Mucosa of stomach (tissue), 1 donor: ENCODE measurements around the gene WDFY4.

Experiments used
- H3K27me3 ChIP-seq: one replicate; pipeline ENCODE4 v1.7.0; 2013; ENCODE audit warnings: mild to moderate bottlenecking, low read length; ENCODE audit not compliant: control insufficient read depth, insufficient read depth
- H3K36me3 ChIP-seq: one replicate; pipeline ENCODE4 v1.7.0; 2013; ENCODE audit warnings: low read length; ENCODE audit not compliant: control insufficient read depth, insufficient read depth
- H3K4me1 ChIP-seq: one replicate; pipeline ENCODE4 v1.7.0; 2013; ENCODE audit warnings: mild to moderate bottlenecking, low read length; ENCODE audit not compliant: control insufficient read depth, insufficient read depth
- H3K4me3 ChIP-seq: one replicate; pipeline ENCODE4 v1.7.0; 2013; ENCODE audit warnings: low read length
- H3K9ac ChIP-seq: one replicate; pipeline ENCODE4 v1.7.0; 2013; ENCODE audit warnings: mild to moderate bottlenecking, low read length, moderate library complexity
- H3K9me3 ChIP-seq: one replicate; pipeline ENCODE4 v1.7.0; 2013; ENCODE audit warnings: mild to moderate bottlenecking, low read length, moderate library complexity; ENCODE audit not compliant: control insufficient read depth
- donor health status: Pancreatic carcinoma.

The WDFY4 gene

DNA sequence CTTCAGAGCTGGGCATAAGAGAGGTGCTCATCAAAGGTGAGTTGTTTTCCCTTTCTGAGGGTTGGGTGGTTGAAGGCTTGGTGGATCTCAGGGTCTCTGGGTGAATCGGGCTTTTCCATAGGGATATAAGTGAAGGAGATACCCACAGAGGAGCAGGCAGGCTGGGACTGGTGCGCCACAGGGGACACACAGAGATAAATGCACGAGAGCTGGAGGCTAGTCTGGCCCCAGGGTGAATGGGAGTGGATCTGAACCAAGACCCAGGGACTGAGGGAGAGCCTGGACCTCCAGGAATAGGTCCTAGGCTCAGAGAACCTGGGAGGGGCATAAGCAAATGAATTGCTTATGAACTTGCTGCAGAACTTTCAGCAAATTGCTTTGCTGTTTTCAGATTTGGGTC is 193.4 kb downstream of the WDFY4 start:
- no peak overlapping the region for H3K9ac ChIP-seq
- no peaks in the 10 kb centered on the region for H3K9me3 ChIP-seq
- no peaks in the 10 kb centered on the region for H3K27me3 ChIP-seq
- no peaks in the 10 kb centered on the region for H3K36me3 ChIP-seq
- H3K4me3 ChIP-seq: no peak overlapping the region
- H3K4me1 ChIP-seq: no peaks in the 10 kb centered on the region

DNA sequence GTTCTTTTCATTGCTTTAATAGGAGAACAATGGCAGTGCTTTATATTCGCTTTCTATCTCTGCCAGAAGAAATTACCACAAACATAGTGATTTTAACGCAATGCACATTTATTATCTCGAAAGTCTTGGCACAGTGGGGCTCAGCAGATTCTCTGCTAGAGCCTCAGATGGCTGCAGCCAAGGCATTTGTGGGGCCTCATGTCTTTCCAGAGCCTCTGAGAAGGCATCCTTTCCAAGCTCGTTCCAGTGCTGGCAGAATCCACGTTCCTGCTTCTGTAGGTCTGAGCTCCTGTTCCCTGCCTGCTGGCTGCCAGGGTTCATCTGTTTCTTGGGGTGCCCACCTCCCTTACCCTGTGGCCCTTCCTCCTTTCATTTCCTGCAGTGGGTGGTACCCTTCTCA is 194.8 kb downstream of the WDFY4 start:
- Histone ChIP-seq H3K36me3 (no peaks in the 10 kb centered on the region), H3K9me3 (no peaks in the 10 kb centered on the region), H3K9ac (no peak overlapping the region), H3K27me3 (no peaks in the 10 kb centered on the region), H3K4me3 (no peak overlapping the region), H3K4me1 (no peaks in the 10 kb centered on the region)

DNA sequence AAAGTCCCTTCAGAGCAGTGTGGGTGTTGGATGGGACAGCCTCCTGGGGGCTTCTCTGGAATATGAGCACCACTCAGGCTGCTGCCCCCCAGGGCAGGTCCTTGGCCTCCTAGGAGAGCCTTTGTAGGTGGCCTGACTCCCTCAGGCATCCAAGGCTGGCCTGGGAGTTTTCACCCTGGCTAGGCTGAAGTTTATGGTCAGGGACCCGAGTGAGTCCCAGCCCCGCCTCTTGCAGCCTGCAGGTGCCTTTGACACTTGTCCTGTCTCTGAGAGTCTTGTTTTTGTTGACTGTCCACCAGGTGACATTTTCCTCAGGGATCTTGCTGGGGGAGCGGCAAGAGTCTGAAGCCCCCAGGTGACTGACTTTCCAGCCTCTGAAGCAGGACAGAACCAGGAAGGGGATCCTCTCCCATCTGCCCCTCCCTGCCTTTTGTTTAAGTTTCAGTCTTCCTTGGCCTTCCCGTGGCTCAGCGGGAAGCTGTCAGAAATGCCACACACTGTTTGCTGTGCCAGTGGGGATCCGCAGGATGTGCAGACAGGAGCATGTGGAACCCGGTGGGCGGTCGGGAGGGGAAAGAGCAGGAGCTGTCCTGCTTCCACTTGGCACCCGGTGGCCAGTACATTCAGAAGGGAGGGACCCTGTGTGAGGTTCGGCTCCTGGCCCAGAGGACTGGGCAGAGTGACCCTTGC is 195.5 kb downstream of the WDFY4 start:
- Histone ChIP-seq H3K4me1 (no peaks in the 10 kb centered on the region), H3K9ac (no peak overlapping the region), H3K9me3 (no peaks in the 10 kb centered on the region), H3K36me3 (no peaks in the 10 kb centered on the region), H3K27me3 (no peaks in the 10 kb centered on the region), H3K4me3 (no peak overlapping the region)

DNA sequence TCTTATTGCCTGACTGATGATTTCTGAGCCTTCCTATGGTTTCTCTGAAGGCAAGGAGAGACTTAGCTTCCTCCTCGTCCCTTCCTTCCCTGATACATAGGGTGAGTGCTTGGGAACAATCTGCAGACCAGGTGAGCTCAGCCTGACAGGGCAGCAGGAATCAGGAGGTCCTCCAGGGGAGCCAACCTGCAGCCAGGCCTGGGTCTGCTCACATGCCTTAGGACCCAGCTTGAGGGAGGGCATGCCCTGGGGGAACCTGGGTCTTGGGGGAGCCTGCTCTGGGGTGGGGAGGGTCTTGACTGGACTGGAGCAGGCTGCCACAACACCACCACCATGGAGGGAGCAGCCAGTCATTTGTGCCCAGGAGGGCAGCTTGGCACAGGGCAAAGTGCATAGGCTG is 197.3 kb downstream of the WDFY4 start:
- Histone ChIP-seq H3K36me3 (no peaks in the 10 kb centered on the region), H3K27me3 (no peaks in the 10 kb centered on the region), H3K4me1 (no peaks in the 10 kb centered on the region), H3K4me3 (no peak overlapping the region), H3K9me3 (no peaks in the 10 kb centered on the region), H3K9ac (no peak overlapping the region)

DNA sequence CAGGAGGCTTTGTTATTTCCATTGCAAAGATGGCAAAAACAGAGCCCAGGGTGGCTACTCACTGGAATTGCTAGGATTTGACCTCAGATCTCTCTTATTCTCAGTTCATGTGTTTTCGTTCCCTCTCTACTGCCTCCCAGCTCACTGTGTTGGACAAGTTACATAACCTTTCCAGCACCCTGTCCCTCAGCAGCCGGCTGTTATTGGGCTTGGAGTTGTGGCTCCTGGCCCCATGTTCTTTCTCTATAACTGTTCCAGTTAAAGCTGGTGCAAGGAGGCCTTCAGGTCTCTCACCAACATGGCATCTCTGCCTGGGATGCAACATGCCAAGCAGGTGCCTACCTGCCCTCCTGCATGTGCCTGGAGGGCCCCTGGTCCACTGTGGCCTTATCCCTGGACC is 198.2 kb downstream of the WDFY4 start:
- Histone ChIP-seq H3K9me3 (no peaks in the 10 kb centered on the region), H3K4me1 (no peaks in the 10 kb centered on the region), H3K4me3 (no peak overlapping the region), H3K27me3 (no peaks in the 10 kb centered on the region), H3K36me3 (no peaks in the 10 kb centered on the region), H3K9ac (no peak overlapping the region)

DNA sequence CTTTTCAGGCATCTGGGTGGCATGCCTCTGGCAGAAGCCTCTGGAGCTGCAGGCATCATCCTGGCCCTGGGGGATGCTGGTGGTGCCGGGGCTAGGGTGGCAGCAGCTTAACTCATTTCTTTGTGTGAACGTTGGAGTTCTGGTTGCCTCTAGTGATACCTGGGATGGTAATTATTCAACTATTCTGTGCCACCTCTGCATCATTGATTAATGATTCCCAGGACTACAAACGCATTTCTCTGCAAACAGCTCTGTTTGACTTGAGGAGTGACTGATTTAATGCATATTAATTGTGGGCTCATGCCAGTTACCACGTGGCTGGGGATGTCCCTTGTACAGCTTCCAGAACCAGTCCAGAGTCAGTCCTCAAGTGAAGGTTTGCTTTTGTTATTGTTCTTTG is 199.0 kb downstream of the WDFY4 start:
- Histone ChIP-seq H3K27me3 (no peaks in the 10 kb centered on the region), H3K36me3 (no peaks in the 10 kb centered on the region), H3K4me3 (no peak overlapping the region), H3K9ac (no peak overlapping the region), H3K4me1 (no peaks in the 10 kb centered on the region), H3K9me3 (no peaks in the 10 kb centered on the region)

DNA sequence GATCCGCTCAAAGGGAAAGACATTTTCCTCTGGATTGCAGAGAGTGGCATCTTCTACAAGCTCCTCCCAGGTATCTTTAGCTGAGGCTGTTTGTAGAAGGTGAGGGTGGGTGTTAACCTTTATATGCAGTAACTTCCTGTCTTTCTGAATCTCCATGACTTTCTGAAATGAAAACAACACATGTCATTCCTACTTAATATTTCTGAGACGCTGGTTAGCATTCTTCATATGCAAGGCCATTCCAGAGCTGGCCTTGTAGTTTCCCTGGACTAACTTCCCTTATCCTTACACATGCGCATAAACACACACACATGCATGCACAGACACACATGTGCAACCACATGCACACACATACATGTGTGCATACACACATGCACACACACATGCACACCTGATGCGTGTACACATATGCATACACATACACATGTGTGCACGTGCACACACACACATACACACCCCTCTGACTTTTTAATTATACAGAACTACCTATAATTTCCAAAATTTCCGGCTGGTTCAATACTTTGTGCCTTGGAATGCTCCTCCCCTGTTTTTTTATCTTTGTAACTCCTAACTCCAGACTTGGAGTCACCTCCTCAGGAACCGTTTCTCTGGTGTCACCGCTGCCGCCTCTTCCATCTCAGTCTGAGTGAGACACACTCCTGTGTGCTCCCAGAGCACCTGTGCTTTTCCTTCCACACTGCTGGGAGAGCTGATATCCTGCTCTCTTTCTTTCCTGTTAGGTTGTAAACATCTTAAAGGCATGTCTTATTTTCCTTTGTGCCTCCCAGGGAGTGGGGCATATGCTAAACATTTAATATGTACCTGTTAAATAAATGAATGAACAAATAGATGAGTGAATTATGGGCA is 199.7 kb downstream of the WDFY4 start:
- Histone ChIP-seq H3K36me3 (no peaks in the 10 kb centered on the region), H3K27me3 (no peaks in the 10 kb centered on the region), H3K9ac (no peak overlapping the region), H3K4me1 (no peaks in the 10 kb centered on the region), H3K9me3 (no peaks in the 10 kb centered on the region), H3K4me3 (no peak overlapping the region)

DNA sequence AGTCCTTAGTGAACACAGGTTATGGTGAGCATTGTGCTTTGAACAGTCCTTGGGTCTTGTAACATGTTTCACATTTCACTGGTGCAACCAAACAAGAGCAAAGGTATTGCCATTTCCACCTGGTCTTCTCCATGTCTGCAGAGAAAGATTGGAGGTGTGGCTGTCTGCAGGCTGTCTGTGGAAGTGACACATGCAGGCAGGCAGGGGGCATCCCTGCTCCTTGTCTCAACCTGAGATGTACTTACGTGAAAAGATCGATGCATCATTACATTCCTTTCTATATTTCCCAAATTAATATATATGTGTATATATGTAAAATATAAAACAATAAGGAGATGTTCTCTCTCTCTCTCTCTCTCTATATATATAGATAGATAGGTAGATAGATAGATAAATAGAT is 200.7 kb downstream of the WDFY4 start:
- H3K36me3 ChIP-seq: no peaks in the 10 kb centered on the region
- H3K9ac ChIP-seq: no peak overlapping the region
- no peak overlapping the region for H3K4me3 ChIP-seq
- no peaks in the 10 kb centered on the region for H3K4me1 ChIP-seq
- no peaks in the 10 kb centered on the region for H3K9me3 ChIP-seq
- no peaks in the 10 kb centered on the region for H3K27me3 ChIP-seq

DNA sequence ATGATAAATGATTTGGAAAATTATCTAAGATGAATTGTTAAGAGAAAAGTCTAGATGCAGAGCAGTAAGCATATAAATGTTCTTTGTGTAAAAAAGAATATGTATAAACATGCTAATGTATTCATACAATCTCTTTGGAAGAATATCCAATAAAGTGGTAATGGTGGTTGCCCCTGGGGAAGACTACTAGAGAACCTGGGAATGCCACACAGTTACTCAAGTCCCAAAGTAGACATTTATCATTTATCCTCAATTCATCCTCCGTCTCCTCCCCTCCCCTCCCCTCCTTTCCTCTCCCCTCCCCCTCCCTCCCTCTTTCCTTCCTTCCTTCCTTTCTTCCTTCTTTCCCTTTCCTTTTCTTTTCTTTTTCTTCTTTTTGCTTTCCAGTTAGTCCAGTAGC is 203.3 kb downstream of the WDFY4 start:
- Histone ChIP-seq H3K4me3 (no peak overlapping the region), H3K27me3 (no peaks in the 10 kb centered on the region), H3K36me3 (no peaks in the 10 kb centered on the region), H3K9me3 (no peaks in the 10 kb centered on the region), H3K9ac (no peak overlapping the region), H3K4me1 (no peaks in the 10 kb centered on the region)

DNA sequence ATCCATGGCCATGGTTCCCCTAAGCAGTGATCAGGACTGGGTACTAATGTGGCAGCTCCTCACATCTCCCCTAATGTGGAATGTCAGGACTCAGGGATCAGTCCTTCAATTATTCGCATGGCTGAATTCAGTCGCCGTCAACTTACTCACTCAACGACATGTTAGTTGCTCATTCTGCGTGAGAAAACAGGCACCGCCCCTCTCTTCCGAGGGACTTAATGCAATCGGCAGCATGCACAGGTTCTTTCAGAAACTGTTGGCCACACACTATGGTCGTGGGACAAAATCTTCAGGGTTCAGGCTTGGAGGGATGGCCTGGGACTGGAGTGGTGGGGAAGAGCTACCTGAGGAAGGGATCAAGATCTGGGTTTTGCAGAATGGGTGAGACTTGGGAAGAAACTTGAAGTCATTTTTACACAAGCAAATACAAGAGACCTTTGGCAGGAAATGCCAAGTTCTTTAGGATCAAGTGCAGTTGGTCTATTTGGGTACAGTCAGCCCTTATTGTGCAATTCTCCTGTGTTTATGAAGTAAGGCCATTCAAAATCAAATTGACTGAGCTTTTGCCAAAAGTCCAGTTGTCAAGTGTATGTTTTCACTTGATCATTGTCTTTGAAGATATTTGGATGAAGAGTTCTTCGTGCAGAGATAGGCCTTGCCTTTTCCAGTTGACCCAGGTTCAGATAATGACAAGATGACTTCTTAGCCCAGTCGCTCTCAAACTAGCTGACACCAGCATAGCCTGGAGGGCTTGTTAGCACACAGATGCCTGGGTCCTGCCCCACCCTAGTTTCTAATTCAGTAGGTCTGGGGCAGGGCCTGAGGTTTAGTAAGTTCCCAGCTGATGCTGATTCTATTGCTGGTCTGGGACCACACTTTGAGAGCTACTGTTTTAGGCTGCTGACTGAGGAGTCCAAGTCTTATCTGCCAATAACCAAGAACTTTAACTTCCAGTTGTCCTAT is 206.5 kb downstream of the WDFY4 start:
- H3K9ac ChIP-seq: no peak overlapping the region
- H3K4me1 ChIP-seq: no peaks in the 10 kb centered on the region
- no peaks in the 10 kb centered on the region for H3K36me3 ChIP-seq

DNA sequence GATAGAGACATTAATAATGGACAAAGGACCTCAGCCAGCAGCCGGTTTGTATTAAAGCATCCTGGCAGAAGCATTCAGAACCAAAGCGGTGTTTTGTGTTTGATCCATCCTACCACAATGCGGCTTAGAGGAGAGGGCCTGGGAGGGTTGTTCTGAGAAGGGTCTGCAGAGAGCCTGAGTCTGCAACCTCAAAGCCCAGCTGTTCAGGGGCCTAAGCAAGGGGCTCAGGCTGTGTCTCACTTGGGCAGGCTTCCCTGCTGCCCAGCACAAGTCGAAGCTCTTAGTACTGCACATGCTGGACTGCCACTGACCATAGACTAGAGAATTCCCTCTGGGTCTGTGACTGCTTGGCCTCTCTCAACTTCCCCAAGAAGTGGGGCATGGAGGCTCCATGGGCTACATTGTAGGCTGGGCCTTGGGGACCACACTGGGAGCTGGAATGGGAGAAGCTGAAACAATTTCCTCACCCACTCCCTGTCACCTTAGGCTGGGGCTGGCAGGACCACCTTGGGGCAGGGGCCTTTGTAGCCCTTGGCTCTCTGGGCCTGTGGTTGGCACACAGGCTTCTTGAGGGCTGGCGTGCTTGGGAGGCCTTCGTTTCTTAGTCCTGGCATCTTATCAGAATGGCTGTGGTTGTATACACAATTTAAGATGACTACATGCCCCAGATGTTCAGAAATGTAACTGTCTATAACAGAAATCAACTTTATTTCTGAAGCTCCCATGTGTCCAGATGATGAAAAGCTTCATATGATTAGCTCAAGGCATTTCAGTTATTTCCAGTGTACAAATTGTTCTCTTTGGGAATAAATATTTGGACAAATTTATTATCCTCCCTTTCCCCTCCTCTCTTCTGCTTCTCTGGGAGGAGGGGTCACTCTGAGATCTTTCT is 210.5 kb downstream of the WDFY4 start:
- H3K4me3 ChIP-seq: no peak overlapping the region
- no peaks in the 10 kb centered on the region for H3K9me3 ChIP-seq
- H3K4me1 ChIP-seq: no peaks in the 10 kb centered on the region
- no peak overlapping the region for H3K9ac ChIP-seq
- H3K36me3 ChIP-seq: no peaks in the 10 kb centered on the region
- H3K27me3 ChIP-seq: no peaks in the 10 kb centered on the region

More for the DNA sequence above, 206.5 kb downstream of the WDFY4 start:
- Histone ChIP-seq H3K9me3 (no peaks in the 10 kb centered on the region), H3K4me3 (no peak overlapping the region), H3K27me3 (no peaks in the 10 kb centered on the region)
